Heart left ventricle (tissue), 13 donors: Measurements from ENCODE around the gene SLC1A4.

Experiments
- CTCF ChIP-seq, 12 donors: fragments of 200-600 bp; sonication (generic) in 4 of 12; IDR thresholded peaks; one replicate each; pipeline versions ENCODE4 v1.5.0 to v1.8.0; 2018 to 2022; ENCODE audit warnings: antibody characterized with exemption in 12 of 12, mild to moderate bottlenecking in 5 of 12
- POLR2A ChIP-seq, 2 donors: fragments of 450-650 bp; IDR thresholded peaks; one replicate each; pipeline ENCODE4 v1.6.1; 2017; ENCODE audit warnings: antibody characterized with exemption in 2 of 2, mild to moderate bottlenecking in 2 of 2, moderate library complexity in 2 of 2
- donor health status: ischemic (EF 13 %, LVEDD 7.1; RV severe dilation, severe dysfunction).
- donor health status: DM: no; HTN: yes; CAD: no.
- donor health status: DM: no; HTN: no; CAD: no.
- donor health status: ischemic (EF 25% LVEDD 6.9; RV normal size, moderate dysfunction).
- donor health status: ischemic (EF 25% LVEDD 5.7; RV mildly dilated, moderate dysfunction).
- donor health status: ischemic (EF 35%, LVEDD 5.7; RV mildly dilated, moderate dysfunction).
- donor health status: nonischemic (EF 11% LVEDD 7.7; RV severe dilation, severe dysfunction).
- donor health status: DM: yes; HTN: yes; CAD: no.
- donor health status: PGD.
- donor health status: ischemic (EF 29% LVEDD 5.4; RV normal size, mild dysfunction).
- donor health status: nonischemic (EF 23%, LVEDD 6.1; RV moderate dilation, normal function).

GRCh38 chr2:64952096-64952495 lies 37.1 kb upstream of the SLC1A4 start:
- TF ChIP-seq CTCF (IDR thresholded peaks at IDR 0.05) (no peak), POLR2A (IDR thresholded peaks at IDR 0.05) (no peak)
